Heart left ventricle (tissue), 13 donors: ENCODE results near the gene SRSF12.

Experiments
- CTCF ChIP-seq, 12 donors: fragments of 200-600 bp; sonication (generic) in 4 of 12; IDR thresholded peaks; one replicate each; pipeline versions ENCODE4 v1.5.0 to v1.8.0; 2018 to 2022; ENCODE audit warnings: antibody characterized with exemption in 12 of 12, mild to moderate bottlenecking in 5 of 12
- POLR2A ChIP-seq, 2 donors: fragments of 450-650 bp; IDR thresholded peaks; one replicate each; pipeline ENCODE4 v1.6.1; 2017; ENCODE audit warnings: antibody characterized with exemption in 2 of 2, mild to moderate bottlenecking in 2 of 2, moderate library complexity in 2 of 2
- donor health status: ischemic (EF 13 %, LVEDD 7.1; RV severe dilation, severe dysfunction).
- donor health status: DM: no; HTN: yes; CAD: no.
- donor health status: DM: no; HTN: no; CAD: no.
- donor health status: ischemic (EF 25% LVEDD 6.9; RV normal size, moderate dysfunction).
- donor health status: ischemic (EF 25% LVEDD 5.7; RV mildly dilated, moderate dysfunction).
- donor health status: ischemic (EF 35%, LVEDD 5.7; RV mildly dilated, moderate dysfunction).
- donor health status: nonischemic (EF 11% LVEDD 7.7; RV severe dilation, severe dysfunction).
- donor health status: DM: yes; HTN: yes; CAD: no.
- donor health status: PGD.
- donor health status: ischemic (EF 29% LVEDD 5.4; RV normal size, mild dysfunction).
- donor health status: nonischemic (EF 23%, LVEDD 6.1; RV moderate dilation, normal function).

- TF ChIP-seq CTCF (IDR thresholded peaks at IDR 0.05) (no peak), POLR2A (IDR thresholded peaks at IDR 0.05) (no peak)
Observed at GRCh38 chr6:89132057-89132456, 14.2 kb upstream of the SRSF12 start.
